Measurements from ENCODE around the gene AQP6.

Gene AQP6

DNA sequence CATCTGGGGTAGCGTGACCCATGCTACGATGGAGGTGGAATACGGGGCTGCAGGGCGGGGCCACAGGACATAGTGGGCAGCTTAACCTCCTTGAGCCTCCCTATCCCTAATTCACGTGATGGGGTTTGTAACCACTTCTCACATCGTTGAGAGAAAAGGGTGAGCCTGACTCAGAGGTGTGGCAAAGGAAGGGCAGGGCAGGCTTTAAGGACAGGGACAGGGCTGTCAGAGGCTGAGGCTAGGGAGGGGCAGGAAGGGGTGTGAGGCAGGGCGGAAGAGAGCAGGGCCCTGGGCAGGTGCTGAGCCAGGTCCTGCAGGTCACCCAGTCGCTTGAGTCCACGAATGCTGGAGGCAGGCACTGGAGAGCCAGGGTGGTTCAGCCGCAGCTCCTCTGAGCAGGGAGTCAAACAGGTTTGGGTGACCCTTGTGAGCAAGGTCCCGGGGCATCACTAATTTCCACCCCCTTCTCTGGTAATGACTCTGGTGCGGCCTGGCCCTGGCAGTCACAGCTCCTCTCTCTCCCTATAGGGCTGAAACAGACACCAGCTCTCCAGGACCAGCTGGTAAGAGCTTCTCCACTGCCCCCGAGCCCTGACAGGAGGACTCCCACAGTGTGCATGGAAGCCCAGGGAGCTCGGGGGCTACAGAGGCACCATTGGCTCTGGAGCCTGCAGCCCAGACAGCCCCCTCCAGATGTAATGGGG, 29.7 kb upstream of the AQP6 start:
- peaks cover 7 to 28% of the 10 kb centered on the region in 2 donors for H3K4me1 ChIP-seq (ENCODE audit: control insufficient read depth in 2 of 2, insufficient read depth in 2 of 2, low read length in 2 of 2)
- no peaks in the 10 kb centered on the region for H3K27me3 ChIP-seq (ENCODE audit: control insufficient read depth in 2 of 2, insufficient read depth in 2 of 2, low read length in 2 of 2)
- no peak overlapping the region for H3K4me3 ChIP-seq (ENCODE audit: low read length in 2 of 2)
- peak overlapping the region in 1 of 2 donors; percentile 3 for H3K9ac ChIP-seq (ENCODE audit: low read depth in 1 of 2, low read length in 2 of 2)
- H3K36me3 ChIP-seq (ENCODE audit: control insufficient read depth in 2 of 2, insufficient read depth in 2 of 2, low read length in 2 of 2), result no peaks in the 10 kb centered on the region
- H3K9me3 ChIP-seq (ENCODE audit: control insufficient read depth in 2 of 2, low read length in 2 of 2), result no peaks in the 10 kb centered on the region
- H3K27ac ChIP-seq (ENCODE audit: low read depth in 2 of 2, low read length in 2 of 2), result peak overlapping the region in 1 of 2 donors; percentile 35

DNA sequence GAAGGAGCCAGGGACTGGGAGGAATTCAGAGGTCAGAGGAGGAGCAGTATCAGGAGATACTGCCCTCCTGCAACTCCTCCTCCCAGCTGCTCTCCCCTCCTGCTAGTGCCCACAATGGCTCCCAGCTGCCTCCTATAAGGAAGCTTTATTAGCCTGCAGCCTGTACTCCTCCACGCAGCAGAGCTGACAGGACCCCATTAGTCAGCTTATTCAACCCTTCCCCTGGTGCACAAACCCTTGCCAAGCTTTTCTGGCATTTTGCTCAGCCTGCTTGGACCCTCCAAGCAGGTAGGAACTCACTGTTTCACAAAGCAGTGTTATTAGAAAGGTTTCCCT, 29.2 kb upstream of the AQP6 start:
- Histone ChIP-seq H3K27me3 (ENCODE audit: control insufficient read depth in 2 of 2, insufficient read depth in 2 of 2, low read length in 2 of 2) (no peaks in the 10 kb centered on the region), H3K9ac (ENCODE audit: low read depth in 1 of 2, low read length in 2 of 2) (peak overlapping the region in 1 of 2 donors; percentile 3), H3K27ac (ENCODE audit: low read depth in 2 of 2, low read length in 2 of 2) (no peak overlapping the region), H3K4me1 (ENCODE audit: control insufficient read depth in 2 of 2, insufficient read depth in 2 of 2, low read length in 2 of 2) (peaks cover 7 to 28% of the 10 kb centered on the region in 2 donors), H3K4me3 (ENCODE audit: low read length in 2 of 2) (no peak overlapping the region), H3K36me3 (ENCODE audit: control insufficient read depth in 2 of 2, insufficient read depth in 2 of 2, low read length in 2 of 2) (no peaks in the 10 kb centered on the region), H3K9me3 (ENCODE audit: control insufficient read depth in 2 of 2, low read length in 2 of 2) (no peaks in the 10 kb centered on the region)

GRCh38 chr12:49944046-49944445, 28.7 kb upstream of the AQP6 start:
- peaks cover 7 to 28% of the 10 kb centered on the region in 2 donors for H3K4me1 ChIP-seq (ENCODE audit: control insufficient read depth in 2 of 2, insufficient read depth in 2 of 2, low read length in 2 of 2)
- H3K9ac ChIP-seq (ENCODE audit: low read depth in 1 of 2, low read length in 2 of 2), result no peak overlapping the region
- no peaks in the 10 kb centered on the region for H3K36me3 ChIP-seq (ENCODE audit: control insufficient read depth in 2 of 2, insufficient read depth in 2 of 2, low read length in 2 of 2)
- H3K27ac ChIP-seq (ENCODE audit: low read depth in 2 of 2, low read length in 2 of 2), result no peak overlapping the region
- H3K27me3 ChIP-seq (ENCODE audit: control insufficient read depth in 2 of 2, insufficient read depth in 2 of 2, low read length in 2 of 2), result no peaks in the 10 kb centered on the region
- no peaks in the 10 kb centered on the region for H3K9me3 ChIP-seq (ENCODE audit: control insufficient read depth in 2 of 2, low read length in 2 of 2)
- H3K4me3 ChIP-seq (ENCODE audit: low read length in 2 of 2), result no peak overlapping the region

DNA sequence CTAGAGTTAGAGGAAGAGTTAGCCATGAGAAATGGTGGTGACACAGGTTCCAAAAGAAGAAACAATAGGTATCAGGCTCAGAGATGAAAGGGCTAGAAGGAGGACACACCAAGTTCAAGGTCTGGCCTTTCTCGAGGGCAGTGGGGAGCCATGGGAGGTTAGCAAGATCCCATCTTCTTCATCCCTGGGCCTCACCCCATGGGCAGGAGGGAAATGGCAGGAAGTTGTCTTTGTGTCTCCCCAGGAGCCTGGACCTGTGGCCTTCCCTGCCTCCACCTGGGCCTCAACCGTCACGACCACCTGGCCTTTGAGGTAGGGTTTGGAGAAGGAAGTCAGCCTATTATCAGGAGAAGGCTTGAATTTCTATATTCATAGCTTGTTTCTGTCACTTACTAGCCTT, 28.0 kb upstream of the AQP6 start:
- Histone ChIP-seq H3K36me3 (ENCODE audit: control insufficient read depth in 2 of 2, insufficient read depth in 2 of 2, low read length in 2 of 2) (no peaks in the 10 kb centered on the region), H3K27me3 (ENCODE audit: control insufficient read depth in 2 of 2, insufficient read depth in 2 of 2, low read length in 2 of 2) (no peaks in the 10 kb centered on the region), H3K4me1 (ENCODE audit: control insufficient read depth in 2 of 2, insufficient read depth in 2 of 2, low read length in 2 of 2) (peaks cover 7 to 28% of the 10 kb centered on the region in 2 donors), H3K9ac (ENCODE audit: low read depth in 1 of 2, low read length in 2 of 2) (no peak overlapping the region), H3K4me3 (ENCODE audit: low read length in 2 of 2) (no peak overlapping the region), H3K27ac (ENCODE audit: low read depth in 2 of 2, low read length in 2 of 2) (no peak overlapping the region), H3K9me3 (ENCODE audit: control insufficient read depth in 2 of 2, low read length in 2 of 2) (no peaks in the 10 kb centered on the region)

DNA sequence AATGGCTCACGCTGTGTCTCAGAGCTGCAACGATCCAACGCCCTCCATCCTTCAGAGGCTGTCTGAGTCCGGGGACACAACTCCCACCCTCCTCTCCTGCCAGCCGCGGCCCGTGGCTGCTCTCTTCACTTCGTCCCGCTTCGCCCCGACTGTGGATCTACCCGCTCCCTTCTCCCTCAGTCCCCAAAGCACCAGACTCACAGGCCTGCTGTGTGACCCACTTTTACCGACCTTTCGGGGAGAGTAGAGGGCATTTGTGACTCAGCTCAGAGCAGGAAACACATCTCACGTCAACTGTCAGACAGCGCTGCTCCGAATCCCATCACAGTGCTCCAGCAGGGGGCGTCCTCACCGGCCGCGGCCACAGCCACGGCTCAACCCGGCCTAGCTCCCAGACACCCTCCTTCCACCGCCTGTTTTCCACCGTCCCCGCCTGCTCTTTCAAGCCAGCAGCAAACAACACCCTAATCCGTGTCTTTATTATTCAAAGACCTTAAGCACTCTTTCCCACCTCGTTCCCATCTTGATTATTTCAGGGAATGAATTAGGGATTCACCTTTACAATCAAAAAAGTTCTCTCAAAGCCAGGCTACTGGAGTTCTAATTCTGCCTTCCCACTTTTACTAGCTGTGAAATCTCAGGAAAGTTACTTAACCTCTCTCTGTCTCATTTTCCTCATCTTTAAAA, 27.2 kb upstream of the AQP6 start:
- Histone ChIP-seq H3K9ac (ENCODE audit: low read depth in 1 of 2, low read length in 2 of 2) (peak overlapping the region; percentile 35 to 46), H3K4me1 (ENCODE audit: control insufficient read depth in 2 of 2, insufficient read depth in 2 of 2, low read length in 2 of 2) (peaks cover 7 to 28% of the 10 kb centered on the region in 2 donors), H3K27ac (ENCODE audit: low read depth in 2 of 2, low read length in 2 of 2) (peak overlapping the region; percentile 43 to 65), H3K27me3 (ENCODE audit: control insufficient read depth in 2 of 2, insufficient read depth in 2 of 2, low read length in 2 of 2) (no peaks in the 10 kb centered on the region), H3K4me3 (ENCODE audit: low read length in 2 of 2) (peak overlapping the region; percentile 44 to 51), H3K36me3 (ENCODE audit: control insufficient read depth in 2 of 2, insufficient read depth in 2 of 2, low read length in 2 of 2) (no peaks in the 10 kb centered on the region), H3K9me3 (ENCODE audit: control insufficient read depth in 2 of 2, low read length in 2 of 2) (no peaks in the 10 kb centered on the region)

DNA sequence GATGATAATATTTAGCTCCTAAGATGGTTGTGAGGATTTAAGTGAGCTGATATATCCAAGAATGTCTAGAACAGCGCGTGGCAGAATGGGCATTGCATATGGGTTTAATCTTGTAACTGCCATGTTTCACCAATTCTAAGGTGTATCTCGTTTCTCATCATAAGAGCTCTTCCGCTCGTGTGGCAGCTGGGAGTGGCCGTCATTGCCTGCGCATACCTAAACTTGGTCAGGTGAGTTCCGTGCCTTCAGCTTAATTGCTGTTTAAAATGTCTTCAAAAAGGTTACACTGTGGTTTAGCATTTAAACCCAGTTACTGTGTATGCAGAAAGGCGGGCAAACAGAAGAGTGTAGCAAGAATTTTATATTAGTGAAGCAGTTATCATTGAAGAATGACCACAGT, 26.7 kb upstream of the AQP6 start:
- no peaks in the 10 kb centered on the region for H3K9me3 ChIP-seq (ENCODE audit: control insufficient read depth in 2 of 2, low read length in 2 of 2)
- H3K4me1 ChIP-seq (ENCODE audit: control insufficient read depth in 2 of 2, insufficient read depth in 2 of 2, low read length in 2 of 2), result peaks cover 7 to 28% of the 10 kb centered on the region in 2 donors
- H3K27me3 ChIP-seq (ENCODE audit: control insufficient read depth in 2 of 2, insufficient read depth in 2 of 2, low read length in 2 of 2), result no peaks in the 10 kb centered on the region
- peak overlapping the region in 1 of 2 donors; percentile 46 for H3K9ac ChIP-seq (ENCODE audit: low read depth in 1 of 2, low read length in 2 of 2)
- H3K36me3 ChIP-seq (ENCODE audit: control insufficient read depth in 2 of 2, insufficient read depth in 2 of 2, low read length in 2 of 2), result no peaks in the 10 kb centered on the region
- peak overlapping the region in 1 of 2 donors; percentile 51 for H3K4me3 ChIP-seq (ENCODE audit: low read length in 2 of 2)
- H3K27ac ChIP-seq (ENCODE audit: low read depth in 2 of 2, low read length in 2 of 2), result peak overlapping the region; percentile 43 to 65

DNA sequence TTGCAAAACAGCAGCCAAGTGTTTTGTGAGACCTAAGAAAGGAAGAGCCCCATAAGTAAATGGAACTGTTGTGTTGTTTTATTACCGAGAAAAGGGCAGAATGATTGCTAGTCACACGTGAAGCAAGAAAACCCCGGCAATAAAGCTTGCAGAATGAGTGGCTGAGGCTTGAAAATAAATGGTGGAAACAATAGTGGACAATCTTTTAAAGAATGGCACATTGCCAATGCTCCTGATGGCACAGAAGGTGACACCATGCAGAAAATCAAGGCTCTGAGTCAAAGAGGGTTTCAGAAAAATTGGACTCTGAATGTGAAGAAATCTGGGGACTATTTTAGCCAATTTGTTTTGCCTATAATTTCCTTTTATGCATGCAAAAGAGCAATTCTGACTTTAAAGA, 26.2 kb upstream of the AQP6 start:
- Histone ChIP-seq H3K27ac (ENCODE audit: low read depth in 2 of 2, low read length in 2 of 2) (peak overlapping the region; percentile 43 to 65), H3K4me1 (ENCODE audit: control insufficient read depth in 2 of 2, insufficient read depth in 2 of 2, low read length in 2 of 2) (peaks cover 7 to 28% of the 10 kb centered on the region in 2 donors), H3K36me3 (ENCODE audit: control insufficient read depth in 2 of 2, insufficient read depth in 2 of 2, low read length in 2 of 2) (no peaks in the 10 kb centered on the region), H3K9me3 (ENCODE audit: control insufficient read depth in 2 of 2, low read length in 2 of 2) (no peaks in the 10 kb centered on the region), H3K9ac (ENCODE audit: low read depth in 1 of 2, low read length in 2 of 2) (peak overlapping the region in 1 of 2 donors; percentile 46), H3K4me3 (ENCODE audit: low read length in 2 of 2) (no peak overlapping the region), H3K27me3 (ENCODE audit: control insufficient read depth in 2 of 2, insufficient read depth in 2 of 2, low read length in 2 of 2) (no peaks in the 10 kb centered on the region)

DNA sequence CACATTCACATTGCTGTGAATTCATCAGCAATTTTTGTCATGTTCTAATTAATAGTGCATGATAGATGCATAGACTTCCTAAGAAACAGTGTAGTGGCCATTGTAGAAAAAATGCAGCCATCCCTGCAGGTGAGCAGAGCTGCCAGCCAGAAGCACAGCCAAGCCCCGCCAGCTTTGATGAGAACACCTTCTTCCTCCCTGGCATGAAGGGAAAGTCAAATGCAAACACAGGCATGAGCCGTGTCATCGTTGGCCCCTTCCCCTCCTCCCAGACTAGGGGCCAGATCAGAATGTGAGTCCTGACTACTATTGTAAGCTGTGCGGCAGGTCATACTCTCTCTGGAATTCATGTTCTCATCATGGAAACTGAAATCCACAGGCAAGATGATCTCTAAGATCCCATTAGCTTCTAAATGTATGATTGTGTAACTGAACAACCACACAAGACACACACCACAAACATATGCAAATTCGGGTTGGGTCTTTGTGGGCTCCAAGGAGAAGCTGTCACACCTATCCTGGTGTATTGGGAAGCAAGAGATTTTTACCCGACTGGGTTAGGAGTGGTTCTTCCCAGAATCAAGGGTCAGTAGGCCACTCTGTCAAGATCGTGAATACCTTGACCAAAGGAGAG, 25.0 kb upstream of the AQP6 start:
- H3K27me3 ChIP-seq (ENCODE audit: control insufficient read depth in 2 of 2, insufficient read depth in 2 of 2, low read length in 2 of 2), result no peaks in the 10 kb centered on the region
- no peak overlapping the region for H3K27ac ChIP-seq (ENCODE audit: low read depth in 2 of 2, low read length in 2 of 2)
- no peak overlapping the region for H3K4me3 ChIP-seq (ENCODE audit: low read length in 2 of 2)
- no peak overlapping the region for H3K9ac ChIP-seq (ENCODE audit: low read depth in 1 of 2, low read length in 2 of 2)
- peaks cover 7 to 26% of the 10 kb centered on the region in 2 donors for H3K4me1 ChIP-seq (ENCODE audit: control insufficient read depth in 2 of 2, insufficient read depth in 2 of 2, low read length in 2 of 2)
- no peaks in the 10 kb centered on the region for H3K9me3 ChIP-seq (ENCODE audit: control insufficient read depth in 2 of 2, low read length in 2 of 2)
- no peaks in the 10 kb centered on the region for H3K36me3 ChIP-seq (ENCODE audit: control insufficient read depth in 2 of 2, insufficient read depth in 2 of 2, low read length in 2 of 2)

DNA sequence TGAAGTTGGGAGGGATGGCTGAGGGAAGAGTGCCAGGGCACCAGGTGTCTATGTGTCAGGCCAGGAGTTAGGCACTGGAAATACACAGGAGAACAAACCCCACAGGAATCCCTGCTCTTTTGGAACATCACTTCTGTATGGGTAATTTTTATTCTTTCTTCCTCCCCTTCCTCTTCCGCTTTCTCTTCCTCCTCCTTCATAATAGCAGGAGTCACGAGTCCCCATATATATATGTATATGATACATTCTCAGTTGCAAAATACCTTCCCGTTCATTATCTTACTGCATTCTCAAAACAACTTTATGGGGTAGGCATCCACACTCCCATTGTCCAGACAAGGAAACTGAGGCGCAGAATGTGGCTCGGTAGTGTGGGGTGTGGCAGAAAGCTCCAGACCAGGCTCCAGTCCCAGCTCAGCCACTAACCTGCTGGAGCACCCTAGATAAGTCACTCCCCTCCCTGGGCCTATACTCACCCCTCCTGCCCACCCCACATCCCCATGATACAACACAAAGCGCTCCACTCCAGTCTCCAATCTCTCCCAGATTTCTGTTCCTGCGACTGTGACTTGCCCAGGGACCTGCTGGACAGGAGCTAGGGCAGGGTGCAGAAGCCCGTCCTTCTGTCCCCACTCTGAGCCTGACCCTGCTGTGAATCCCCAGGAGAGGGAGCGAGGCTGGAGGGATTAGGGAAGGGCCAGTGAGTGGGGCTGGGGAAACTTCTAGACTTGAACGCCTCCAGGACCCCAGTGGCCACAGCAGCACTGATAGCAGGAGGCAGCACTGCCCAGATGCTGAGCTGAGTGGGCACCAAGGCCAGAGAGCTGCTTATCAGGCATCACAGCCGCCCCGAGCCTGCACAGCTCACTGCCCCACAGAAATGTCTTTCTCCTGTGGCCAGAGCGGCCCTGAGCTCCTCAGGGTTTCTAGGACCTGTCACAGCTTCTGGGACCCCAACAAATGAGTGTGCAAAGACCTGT, 23.6 kb upstream of the AQP6 start:
- H3K4me3 ChIP-seq (ENCODE audit: low read length in 2 of 2), result no peak overlapping the region
- no peaks in the 10 kb centered on the region for H3K36me3 ChIP-seq (ENCODE audit: control insufficient read depth in 2 of 2, insufficient read depth in 2 of 2, low read length in 2 of 2)

More for the DNA sequence above, 23.6 kb upstream of the AQP6 start:
- H3K4me1 ChIP-seq (ENCODE audit: control insufficient read depth in 2 of 2, insufficient read depth in 2 of 2, low read length in 2 of 2), result peaks cover 7 to 19% of the 10 kb centered on the region in 2 donors
- no peak overlapping the region for H3K9ac ChIP-seq (ENCODE audit: low read depth in 1 of 2, low read length in 2 of 2)
- no peaks in the 10 kb centered on the region for H3K9me3 ChIP-seq (ENCODE audit: control insufficient read depth in 2 of 2, low read length in 2 of 2)
- no peak overlapping the region for H3K27ac ChIP-seq (ENCODE audit: low read depth in 2 of 2, low read length in 2 of 2)
- no peaks in the 10 kb centered on the region for H3K27me3 ChIP-seq (ENCODE audit: control insufficient read depth in 2 of 2, insufficient read depth in 2 of 2, low read length in 2 of 2)

Data from mucosa of rectum (tissue), 2 donors.